ENCODE results near the gene GCGR.
A peak's percentile ranks its signal among the peaks of the same experiment; 100 is the strongest.
"Not testable (repeated sequence)": the region's sequence is repeated elsewhere in the genome, so short reads cannot be mapped to it uniquely, and the experiment has no call there.

Gene GCGR

GRCh38 chr17:81833160-81833920, 29.4 kb downstream of the GCGR start, which contains the start of gene MCRIP1:
TSS of gene MCRIP1 (minus strand) at chr17:81833291. CDS start at chr17:81824506, 8,785 bp downstream.
- peak; percentile 91 for DNase-seq

- DNase-seq, result no peak
Measured at GRCh38 chr17:81833921-81834830, 30.2 kb downstream of the GCGR start.

- no peak for DNase-seq
Measured at GRCh38 chr17:81834831-81835267, 30.9 kb downstream of the GCGR start, which contains the start of gene PPP1R27. TSS of gene PPP1R27 (minus strand) at chr17:81835050. CDS start at chr17:81834953, 97 bp downstream.

GRCh38 chr17:81837641-81838040, 33.7 kb downstream of the GCGR start:
- DNase-seq, result no peak

- DNase-seq, result no peak
Measured at GRCh38 chr17:81838753-81839255, 34.9 kb downstream of the GCGR start.

GRCh38 chr17:81839301-81839700, 35.4 kb downstream of the GCGR start:
- DNase-seq, result no peak

GRCh38 chr17:81840059-81840458, 36.1 kb downstream of the GCGR start:
- not testable (repeated sequence) for DNase-seq

DNA sequence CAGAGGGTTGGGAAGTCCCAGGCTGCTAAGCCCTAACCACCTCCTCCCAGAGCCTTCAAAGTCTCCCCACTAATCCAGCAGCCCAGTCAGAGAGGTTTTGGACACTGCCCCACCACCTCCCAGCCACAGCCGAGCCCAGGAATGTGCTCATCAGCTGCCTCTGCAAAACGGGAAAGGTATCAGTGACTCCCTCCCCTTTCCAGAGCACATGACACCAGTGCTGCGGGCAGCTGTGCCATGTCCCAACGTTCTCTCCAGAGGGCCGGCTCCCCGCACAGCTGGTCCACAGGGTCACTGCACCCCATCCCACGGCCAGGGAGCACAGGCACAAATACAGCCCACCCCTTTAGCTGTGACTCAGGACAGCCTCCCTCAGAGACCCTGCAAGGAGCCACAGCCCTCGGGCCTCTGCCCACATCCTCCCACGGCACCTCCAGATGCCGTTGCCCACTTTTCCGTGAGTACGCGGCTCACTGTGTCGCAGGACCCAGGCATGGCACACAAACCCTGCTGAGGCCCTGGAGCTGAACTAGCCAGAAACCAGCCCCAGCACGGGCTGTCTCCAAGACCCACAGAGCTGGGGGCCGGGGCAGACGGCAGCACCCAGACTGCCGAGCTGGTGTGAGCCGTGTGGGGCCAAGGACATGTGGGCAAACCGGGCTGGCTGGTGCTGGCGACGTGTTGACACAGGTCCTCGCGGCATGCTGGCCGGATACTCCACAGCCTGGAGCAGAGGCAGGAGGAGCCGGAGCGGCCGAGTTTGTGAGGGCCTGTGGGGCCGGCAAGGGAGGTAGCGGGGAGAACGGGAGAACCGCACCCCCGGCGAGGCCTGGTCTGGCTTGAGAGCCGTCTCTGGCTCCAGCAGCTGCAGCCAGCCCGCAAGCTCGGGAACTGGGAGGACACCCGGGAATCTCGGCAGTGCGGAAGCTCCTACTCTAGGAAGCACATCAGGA, 37.2 kb downstream of the GCGR start:
- no peak for DNase-seq

DNA sequence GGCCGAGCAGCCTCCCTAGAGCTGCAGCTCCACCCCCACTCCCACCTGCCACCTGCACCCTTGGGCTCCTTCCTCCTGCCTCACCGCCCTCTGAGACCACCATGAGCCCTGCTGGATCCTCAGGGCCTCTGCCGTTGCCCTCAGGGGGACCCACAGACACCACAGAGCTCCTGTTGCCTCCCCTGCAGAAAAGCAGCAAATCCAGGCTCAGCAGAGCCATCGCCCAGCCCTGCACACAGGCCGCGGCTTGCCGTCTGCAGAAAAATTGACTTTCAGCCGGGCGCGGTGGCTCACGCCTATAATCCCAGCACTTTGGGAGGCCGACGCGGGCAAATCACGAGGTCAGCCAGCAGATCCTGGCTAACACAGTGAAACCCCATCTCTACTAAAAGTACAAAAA, 37.9 kb downstream of the GCGR start:
- DNase-seq, result no peak

DNA sequence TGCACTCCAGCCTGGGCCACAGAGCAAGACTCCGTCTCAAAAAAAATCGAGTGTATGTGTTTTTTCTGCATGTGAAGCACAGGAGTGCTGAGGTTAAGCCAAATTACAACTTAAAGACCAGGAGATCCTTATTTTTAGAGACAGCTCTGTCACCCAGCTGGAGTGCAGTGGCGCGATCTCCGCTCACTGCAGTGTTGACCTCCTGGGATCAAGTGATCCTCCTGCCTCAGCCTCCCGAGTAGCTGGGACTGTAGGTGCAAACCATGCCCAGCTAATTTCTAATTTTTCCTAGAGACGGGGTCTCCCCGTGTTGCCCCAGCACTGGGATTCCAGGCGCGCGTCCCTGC, 38.4 kb downstream of the GCGR start:
- no peak for DNase-seq

DNA sequence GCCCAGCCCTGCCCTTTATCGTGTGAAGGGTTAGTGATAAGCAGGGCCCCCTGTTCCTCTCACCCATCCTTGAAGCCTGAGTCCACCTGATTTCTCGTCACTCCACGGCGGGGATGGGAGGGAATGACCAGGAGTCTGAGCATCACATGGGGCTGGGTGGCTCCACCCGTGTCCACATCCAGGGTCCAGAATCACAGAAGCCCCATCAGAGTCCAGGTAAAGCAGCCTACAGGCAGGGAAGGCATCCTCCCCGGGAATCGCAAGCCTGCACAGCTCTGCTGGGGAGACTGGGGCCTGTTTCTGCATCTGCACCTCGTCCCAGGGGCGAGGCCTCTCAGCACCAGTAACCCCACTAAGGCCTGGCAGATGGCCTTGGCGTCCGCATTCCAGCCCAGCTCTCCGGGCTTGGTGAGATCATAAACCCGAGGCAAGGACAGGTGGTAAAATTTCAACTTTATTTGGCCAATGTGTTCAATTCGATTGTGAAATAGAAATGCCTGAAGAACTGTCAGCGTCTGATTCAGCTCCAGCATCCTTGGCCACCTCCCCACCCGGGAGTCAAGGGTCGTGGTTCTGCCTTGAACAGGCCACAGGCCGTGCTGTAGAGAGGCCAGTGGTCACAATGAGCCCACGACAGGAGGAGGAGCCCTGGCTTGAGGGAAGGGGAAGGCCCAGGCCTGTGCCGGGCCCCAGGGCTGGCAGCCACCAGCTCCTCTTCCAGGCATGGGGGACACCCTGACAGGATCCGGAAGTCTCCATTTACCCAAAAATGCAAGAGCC, 39.0 kb downstream of the GCGR start:
- DNase-seq, result no peak

- DNase-seq, result no peak
Measured at GRCh38 chr17:81843713-81844326, 39.9 kb downstream of the GCGR start.

DNA sequence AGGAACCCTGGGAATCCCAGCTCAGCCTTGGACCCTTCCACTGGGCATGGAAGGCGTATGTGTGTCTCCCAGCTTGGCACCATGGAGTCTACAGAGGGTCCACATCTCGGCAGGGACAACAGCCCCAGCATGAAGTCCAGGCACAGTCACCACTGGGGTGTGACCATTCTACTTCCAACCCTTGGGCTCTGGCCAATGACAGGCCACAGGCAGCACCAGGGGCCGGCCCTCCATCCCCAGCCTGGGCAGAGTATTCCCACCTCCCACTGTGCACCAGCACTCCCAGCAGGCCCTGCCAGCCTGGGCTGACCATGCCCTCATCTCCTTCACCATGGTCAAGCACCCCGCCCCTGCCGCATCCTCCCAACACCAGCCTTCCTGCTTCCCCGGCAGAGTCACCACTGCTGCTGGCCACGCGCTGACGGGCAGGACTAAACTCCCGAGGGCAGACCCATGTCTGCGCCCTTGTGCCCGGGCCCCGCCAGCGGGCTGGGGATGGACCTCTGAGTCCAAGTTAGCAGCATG, 40.4 kb downstream of the GCGR start:
- DNase-seq, result no peak

- DNase-seq, result no peak
Measured at GRCh38 chr17:81844887-81845286, 40.9 kb downstream of the GCGR start.

GRCh38 chr17:81845361-81845760, 41.4 kb downstream of the GCGR start:
- no peak for DNase-seq

DNA sequence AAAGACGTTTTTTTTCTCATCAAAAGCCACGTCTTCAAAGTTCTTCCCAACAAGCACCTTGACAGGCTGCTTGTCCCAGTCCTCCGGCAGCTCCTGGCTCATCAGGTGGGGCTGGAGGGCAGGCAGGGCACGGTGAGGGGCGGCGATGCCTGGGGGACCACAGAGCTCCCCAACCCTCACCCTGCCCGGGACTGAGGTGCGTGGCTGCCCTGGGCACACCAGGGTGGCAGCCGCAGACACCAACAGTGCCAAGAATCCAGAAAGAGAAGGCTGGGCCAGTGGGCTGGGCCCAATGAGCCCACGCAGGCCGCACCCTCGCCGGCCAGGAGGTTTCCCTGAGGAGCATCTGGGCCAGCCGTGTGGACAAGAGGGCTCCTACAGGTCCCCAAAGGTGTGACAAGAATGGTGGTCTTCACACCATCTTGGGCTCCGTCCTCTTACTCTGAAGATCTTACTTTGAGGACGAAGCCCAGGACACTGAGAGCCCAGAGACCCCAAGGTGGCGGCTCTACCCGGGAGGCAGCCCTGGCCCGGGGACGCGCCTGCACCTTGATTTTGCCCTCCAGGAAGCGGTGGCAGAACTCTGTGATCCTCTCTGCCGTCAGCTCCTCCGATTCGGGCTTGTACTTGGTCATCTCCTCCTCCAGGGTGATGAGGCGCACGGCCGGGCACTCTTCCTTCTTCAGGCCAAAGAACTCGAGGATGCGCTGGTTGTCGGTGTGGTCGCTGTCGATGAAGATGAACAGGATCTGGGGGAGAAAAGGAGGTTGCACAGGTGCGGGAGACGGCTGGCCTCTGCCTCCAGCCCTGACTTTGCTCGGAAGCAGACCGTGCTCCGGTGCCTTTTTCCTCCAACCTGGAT, 42.2 kb downstream of the GCGR start:
- DNase-seq, result no peak

DNA sequence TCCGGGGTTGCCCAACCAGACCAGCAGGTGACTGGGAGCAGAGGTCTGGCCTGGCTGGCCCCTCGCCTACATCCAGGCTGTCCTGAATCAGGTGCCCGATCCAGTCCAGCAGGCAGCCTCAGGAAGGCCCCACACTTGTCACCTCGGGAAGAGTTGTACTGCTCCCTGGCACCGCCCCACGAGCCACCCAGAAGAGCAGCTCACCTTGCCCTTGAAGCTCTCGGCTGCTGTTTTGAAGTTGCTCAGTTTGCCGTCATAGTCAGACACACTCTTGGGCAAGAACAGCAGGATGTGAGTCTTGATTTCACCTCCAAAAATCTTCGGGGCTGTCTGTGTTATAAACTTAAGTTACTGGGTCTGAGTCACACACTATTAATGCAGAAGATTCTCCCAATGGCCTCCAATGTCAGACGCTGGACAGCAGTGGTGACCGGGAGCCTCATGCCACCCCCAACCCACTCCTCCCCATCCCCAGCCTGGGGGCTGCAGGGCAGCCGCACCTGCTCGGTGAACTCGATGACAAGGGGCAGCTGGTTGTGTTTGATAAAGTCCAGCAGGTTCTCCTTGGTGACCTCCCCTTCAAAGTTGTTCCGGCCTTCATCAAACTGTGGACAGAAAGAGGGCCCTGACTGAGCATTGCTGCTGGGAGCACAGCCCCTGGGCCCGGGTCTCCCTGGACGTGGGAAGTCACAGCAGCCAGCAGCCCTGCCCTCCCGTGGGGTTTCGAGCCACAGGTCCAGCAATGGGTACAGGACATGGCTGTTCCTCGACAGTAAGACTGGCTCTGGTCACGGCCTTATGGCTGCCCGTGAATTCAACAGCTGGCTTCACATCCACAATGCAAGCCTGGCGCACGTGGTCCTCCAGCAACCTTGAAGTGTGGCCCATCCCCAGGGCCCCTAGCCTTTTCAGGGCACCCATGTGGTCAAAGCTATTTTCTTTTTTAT, 43.1 kb downstream of the GCGR start:
- no peak for DNase-seq

- no peak for DNase-seq
Measured at GRCh38 chr17:81849457-81849856, 45.5 kb downstream of the GCGR start.

GRCh38 chr17:81851423-81851822, 47.5 kb downstream of the GCGR start:
- no peak for DNase-seq
